ES-I3 (cell line): ENCODE data around the gene IZUMO4.
A peak's percentile ranks its signal among the peaks of the same experiment; 100 is the strongest.

Experiments used
- H3K36me3 ChIP-seq: 2 replicates; pipeline ENCODE4 v1.6.1; 2013; ENCODE audit warnings: mild to moderate bottlenecking, low read length, control low read depth, moderate library complexity; ENCODE audit not compliant: insufficient read depth
- H3K4me1 ChIP-seq: 2 replicates; pipeline ENCODE4 v1.6.1; 2013; ENCODE audit warnings: mild to moderate bottlenecking, control low read depth, low read length; ENCODE audit not compliant: insufficient read depth
- H3K9ac ChIP-seq: 2 replicates; pipeline ENCODE4 v1.6.1; 2013; ENCODE audit warnings: low read depth, mild to moderate bottlenecking, low read length, moderate library complexity
- H3K9me3 ChIP-seq: 2 replicates; pipeline ENCODE4 v1.6.1; 2013; ENCODE audit warnings: mild to moderate bottlenecking, low read length, moderate library complexity; ENCODE audit not compliant: control insufficient read depth, insufficient read depth

The IZUMO4 gene

GRCh38 chr19:2096480-2097202 is at the start of gene IZUMO4:
IZUMO4 (plus strand) TSS chr19:2096915; CDS start chr19:2096946, 31 bp downstream.
- Histone ChIP-seq H3K4me1 (no peaks in the 10 kb centered on the region), H3K9ac (peak within 1 kb of the TSS; percentile 87), H3K36me3 (no peaks in the 10 kb centered on the region), H3K9me3 (no peaks in the 10 kb centered on the region)

GRCh38 chr19:2047076-2047448 is 49.7 kb upstream of the IZUMO4 start:
- Histone ChIP-seq H3K9ac (no peak overlapping the region), H3K9me3 (no peaks in the 10 kb centered on the region), H3K36me3 (no peaks in the 10 kb centered on the region; the same call in 1 of the 2 replicates), H3K4me1 (peaks cover 4% of the 10 kb centered on the region; the same call in 1 of the 2 replicates)

- Histone ChIP-seq H3K4me1 (peaks cover 6% of the 10 kb centered on the region; the same call in 1 of the 2 replicates), H3K36me3 (no peaks in the 10 kb centered on the region; the same call in 1 of the 2 replicates), H3K9ac (no peak overlapping the region), H3K9me3 (no peaks in the 10 kb centered on the region)
These were observed 49.1 kb upstream of the IZUMO4 start for GRCh38 chr19:2047449-2048103.

- Histone ChIP-seq H3K4me1 (peaks cover 5% of the 10 kb centered on the region; the same call in 1 of the 2 replicates), H3K36me3 (no peaks in the 10 kb centered on the region; the same call in 1 of the 2 replicates), H3K9me3 (no peaks in the 10 kb centered on the region), H3K9ac (no peak overlapping the region)
These were observed 48.4 kb upstream of the IZUMO4 start for GRCh38 chr19:2048104-2048958.

- Histone ChIP-seq H3K36me3 (no peaks in the 10 kb centered on the region; the same call in 1 of the 2 replicates), H3K9me3 (no peaks in the 10 kb centered on the region), H3K4me1 (peaks cover 5% of the 10 kb centered on the region; the same call in 1 of the 2 replicates), H3K9ac (peak overlapping the region; percentile 97; the same call in 1 of the 2 replicates)
These were observed 47.6 kb upstream of the IZUMO4 start for GRCh38 chr19:2048959-2049740.

- no peaks in the 10 kb centered on the region; the same call in 1 of the 2 replicates for H3K36me3 ChIP-seq
- peaks cover 5% of the 10 kb centered on the region; the same call in 1 of the 2 replicates for H3K4me1 ChIP-seq
- H3K9me3 ChIP-seq = no peaks in the 10 kb centered on the region
- H3K9ac ChIP-seq = peak overlapping the region; percentile 97
These were observed 46.9 kb upstream of the IZUMO4 start for GRCh38 chr19:2049741-2050348.

GRCh38 chr19:2050349-2050990 is 46.2 kb upstream of the IZUMO4 start:
- peak overlapping the region; percentile 97 for H3K9ac ChIP-seq
- H3K4me1 ChIP-seq = peaks cover 5% of the 10 kb centered on the region; the same call in 1 of the 2 replicates

GRCh38 chr19:2050991-2051772 is 45.5 kb upstream of the IZUMO4 start, which contains the start of gene MKNK2:
MKNK2 (minus strand) TSS chr19:2051244; CDS start chr19:2050851, 393 bp downstream.
- Histone ChIP-seq H3K9ac (peak within 1 kb of the TSS; percentile 97), H3K9me3 (no peaks in the 10 kb centered on the region), H3K4me1 (peaks cover 7% of the 10 kb centered on the region; the same call in 1 of the 2 replicates), H3K36me3 (no peaks in the 10 kb centered on the region)

More at GRCh38 chr19:2050349-2050990, 46.2 kb upstream of the IZUMO4 start:
- Histone ChIP-seq H3K9me3 (no peaks in the 10 kb centered on the region), H3K36me3 (no peaks in the 10 kb centered on the region; the same call in 1 of the 2 replicates)

GRCh38 chr19:2051773-2052704 is 44.7 kb upstream of the IZUMO4 start:
- Histone ChIP-seq H3K9ac (peak overlapping the region; percentile 68), H3K9me3 (no peaks in the 10 kb centered on the region), H3K4me1 (peaks cover 11% of the 10 kb centered on the region; the same call in 1 of the 2 replicates), H3K36me3 (no peaks in the 10 kb centered on the region)

- Histone ChIP-seq H3K9me3 (no peaks in the 10 kb centered on the region), H3K4me1 (peaks cover 20% of the 10 kb centered on the region; the same call in 1 of the 2 replicates), H3K9ac (no peak overlapping the region), H3K36me3 (no peaks in the 10 kb centered on the region)
These were observed 42.9 kb upstream of the IZUMO4 start for GRCh38 chr19:2053601-2054389.

GRCh38 chr19:2054763-2055162 is 42.0 kb upstream of the IZUMO4 start:
- H3K36me3 ChIP-seq = no peaks in the 10 kb centered on the region
- peaks cover 29% of the 10 kb centered on the region; the same call in 1 of the 2 replicates for H3K4me1 ChIP-seq
- no peaks in the 10 kb centered on the region for H3K9me3 ChIP-seq
- H3K9ac ChIP-seq = no peak overlapping the region
